Stimulated activated CD8-positive, alpha-beta memory T cell treated with anti-CD3 and anti-CD28 coated beads, Interleukin-4, amount 100 ng/mL, for 48 hours (primary cell): Measurements from ENCODE around the gene SLC5A5.

Experiments
- DNase-seq: peaks from one replicate; pipeline ENCODE4 v3.0.0-alpha.2; 2020

The SLC5A5 gene

GRCh38 chr19:17926044-17926443, 54.3 kb downstream of the SLC5A5 start:
- DNase-seq, result no peak

- DNase-seq, result no peak
Observed at GRCh38 chr19:17929056-17929455, 57.3 kb downstream of the SLC5A5 start.

GRCh38 chr19:17931532-17932191, 59.9 kb downstream of the SLC5A5 start:
- peak; percentile 36 for DNase-seq

GRCh38 chr19:17932485-17933338, 61.0 kb downstream of the SLC5A5 start, which contains the start of gene CCDC124:
CCDC124 (plus strand) TSS chr19:17933015; CDS start chr19:17936421, 3,406 bp downstream.
- DNase-seq, result peak; percentile 95

- no peak for DNase-seq
Observed at GRCh38 chr19:17933414-17934129, 61.8 kb downstream of the SLC5A5 start.

- no peak for DNase-seq
Observed at GRCh38 chr19:17936379-17936778, 64.6 kb downstream of the SLC5A5 start.

DNA sequence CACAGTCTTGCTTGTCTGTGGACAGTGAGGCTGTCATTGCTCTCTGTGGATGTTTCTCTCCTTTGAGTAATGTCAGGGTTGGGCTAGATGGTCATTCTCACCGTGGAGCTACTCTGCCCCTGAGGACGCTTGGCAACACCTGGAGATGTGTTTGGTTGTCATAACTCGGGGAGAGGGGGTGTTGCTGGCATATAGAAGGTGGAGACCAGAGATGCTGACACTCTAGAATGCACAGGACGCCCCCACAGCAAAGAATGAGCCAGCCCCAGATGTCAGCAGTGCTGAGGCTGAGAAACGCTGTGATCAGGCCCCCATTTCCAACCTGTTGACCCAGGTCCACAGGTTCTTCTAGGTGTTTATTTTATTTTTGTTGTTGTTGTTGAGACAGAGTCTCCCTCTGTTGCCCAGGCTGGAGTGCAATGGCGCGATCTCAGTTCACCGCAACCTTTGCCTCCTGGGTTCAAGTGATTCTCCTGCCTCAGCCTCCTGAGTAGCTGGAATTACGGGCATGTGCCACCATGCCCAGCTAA, 65.7 kb downstream of the SLC5A5 start:
- no peak for DNase-seq

DNA sequence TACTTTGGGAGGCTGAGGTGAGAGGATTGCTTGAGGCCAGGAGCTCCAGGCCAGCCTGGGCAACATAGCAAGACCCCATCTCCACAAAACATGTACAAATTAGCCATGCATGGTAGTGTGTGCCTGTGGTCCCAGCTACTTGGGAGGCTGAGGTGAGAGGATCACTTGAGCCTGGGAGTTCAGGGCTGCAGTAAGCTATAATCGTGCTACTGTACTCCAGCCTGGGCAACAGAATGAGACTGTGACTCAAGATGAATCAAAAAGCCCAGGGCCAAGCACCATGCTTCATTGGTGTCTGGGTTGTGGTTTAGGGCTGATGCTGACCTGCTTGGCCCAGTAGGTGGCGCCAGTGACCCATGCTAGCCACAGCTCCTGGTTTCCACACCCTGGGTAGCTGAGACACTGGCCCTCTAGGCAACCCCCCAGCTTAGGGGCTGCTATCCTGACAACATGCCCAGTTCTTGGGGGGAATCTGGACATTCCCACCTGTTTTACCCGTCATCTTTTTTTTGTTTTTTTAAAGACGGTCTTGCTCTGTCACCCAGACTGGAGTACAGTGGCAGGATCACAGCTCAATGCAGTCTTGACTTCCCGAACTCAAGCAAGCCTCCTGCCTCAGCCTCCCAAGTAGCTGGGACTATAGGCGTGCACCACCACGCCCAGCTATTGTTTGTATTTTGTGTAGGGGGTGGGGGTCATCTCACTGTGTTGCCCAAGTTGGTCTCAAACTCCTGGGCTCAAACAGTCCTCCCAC, 66.5 kb downstream of the SLC5A5 start:
- DNase-seq, result peak; percentile 91

DNA sequence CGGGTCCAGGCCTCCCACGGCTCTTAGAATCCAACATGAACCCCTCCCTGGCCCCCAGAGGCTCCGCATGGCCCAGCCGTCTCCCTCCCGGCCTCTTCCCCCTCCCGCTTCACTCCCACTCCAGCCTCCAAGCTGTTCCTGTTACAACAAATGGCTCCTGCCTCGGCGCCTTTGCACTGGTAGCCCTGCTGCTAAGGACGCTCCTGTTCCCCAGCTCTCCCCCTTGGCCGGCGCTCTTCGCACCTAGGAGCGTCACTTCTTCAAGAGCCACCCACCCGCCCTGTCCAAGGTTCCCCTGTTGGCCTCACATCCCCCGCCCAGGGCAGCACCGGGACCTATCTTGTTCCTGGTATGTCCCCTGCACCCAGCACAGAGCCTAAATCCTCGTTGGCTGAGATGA, 70.4 kb downstream of the SLC5A5 start:
- no peak for DNase-seq

GRCh38 chr19:17942582-17943273, 71.0 kb downstream of the SLC5A5 start:
- no peak for DNase-seq

- DNase-seq, result no peak
Observed at GRCh38 chr19:17943274-17944221, 71.8 kb downstream of the SLC5A5 start.

DNA sequence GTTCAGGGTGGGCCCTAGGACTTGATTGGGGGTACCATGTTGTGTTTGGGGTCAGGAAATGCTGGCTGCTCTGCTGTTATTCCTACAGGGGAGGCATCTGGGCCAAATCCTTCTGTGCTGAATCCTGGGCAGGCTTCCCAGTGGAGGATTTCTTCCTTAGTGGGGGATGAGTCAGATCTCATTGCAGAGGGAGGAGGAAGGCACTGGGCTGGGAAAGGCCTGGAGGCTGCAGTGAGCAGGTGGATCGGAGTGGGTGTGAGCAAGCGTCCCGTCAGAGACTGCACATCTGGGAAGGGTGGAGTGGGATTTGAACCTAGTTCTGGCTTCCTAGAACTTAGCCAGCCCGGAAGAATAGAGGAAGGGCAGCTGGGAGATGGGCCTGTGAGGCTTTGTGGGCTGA, 72.6 kb downstream of the SLC5A5 start:
- no peak for DNase-seq
